Activated CD8-positive, alpha-beta memory T cell treated with anti-CD3 and anti-CD28 coated beads for 4 hours (primary cell): ENCODE results near the gene GRID2IP.

Experiments
- DNase-seq, 2 donors: peaks; one replicate each; pipeline ENCODE4 v3.0.0-alpha.2; 2020; ENCODE audit warnings: low read depth in 2 of 2

The GRID2IP gene

GRCh38 chr7:6562106-6562505, 10.8 kb upstream of the GRID2IP start:
- no peak for DNase-seq

DNA sequence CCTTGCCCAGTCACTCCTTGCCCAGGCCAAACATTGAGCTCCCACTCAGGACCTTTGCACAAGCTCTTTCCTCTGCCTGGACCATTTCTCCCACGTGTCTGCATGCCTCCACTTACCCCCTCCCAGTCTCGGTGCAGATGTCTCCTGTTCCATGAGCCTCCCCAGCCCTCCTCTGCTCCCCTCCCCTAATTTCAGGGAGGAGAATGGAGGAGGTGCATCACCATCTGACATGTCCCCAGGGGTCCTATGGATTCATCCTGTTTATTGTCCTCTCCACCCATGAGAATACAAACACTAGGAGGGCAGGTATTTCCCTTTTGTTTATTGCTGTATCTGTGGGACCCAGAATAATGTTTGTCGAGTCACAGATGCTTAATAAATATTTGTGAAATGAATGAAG, 8.6 kb upstream of the GRID2IP start:
- DNase-seq: no peak

DNA sequence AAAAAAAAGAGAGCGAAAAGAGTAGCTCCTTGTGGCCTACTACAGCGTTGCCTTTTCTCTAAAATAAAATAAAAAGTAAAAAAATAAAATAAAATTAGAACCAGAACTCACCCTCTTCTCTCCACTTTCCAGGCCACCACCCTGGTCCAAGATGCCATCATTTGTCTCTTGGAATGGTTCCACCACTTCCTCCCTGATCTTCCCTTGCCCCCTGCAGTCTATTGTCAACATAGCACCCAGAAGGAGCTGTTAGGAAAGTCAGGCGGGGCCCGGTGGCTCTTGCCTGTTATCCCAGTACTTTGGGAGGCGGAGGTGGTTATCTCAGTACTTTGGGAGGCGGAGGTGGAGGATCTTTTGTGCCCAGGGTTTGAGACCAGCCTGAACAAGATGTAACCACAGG, 7.6 kb upstream of the GRID2IP start:
- no peak for DNase-seq

- DNase-seq: no peak
Measured at GRCh38 chr7:6556196-6556595, 4.9 kb upstream of the GRID2IP start.

- DNase-seq: no peak
Measured at GRCh38 chr7:6554848-6555247, 3.6 kb upstream of the GRID2IP start.

GRCh38 chr7:6553448-6554044, 2.3 kb upstream of the GRID2IP start:
- no peak for DNase-seq

- no peak for DNase-seq
Measured at GRCh38 chr7:6547400-6547799, 3.9 kb downstream of the GRID2IP start.

DNA sequence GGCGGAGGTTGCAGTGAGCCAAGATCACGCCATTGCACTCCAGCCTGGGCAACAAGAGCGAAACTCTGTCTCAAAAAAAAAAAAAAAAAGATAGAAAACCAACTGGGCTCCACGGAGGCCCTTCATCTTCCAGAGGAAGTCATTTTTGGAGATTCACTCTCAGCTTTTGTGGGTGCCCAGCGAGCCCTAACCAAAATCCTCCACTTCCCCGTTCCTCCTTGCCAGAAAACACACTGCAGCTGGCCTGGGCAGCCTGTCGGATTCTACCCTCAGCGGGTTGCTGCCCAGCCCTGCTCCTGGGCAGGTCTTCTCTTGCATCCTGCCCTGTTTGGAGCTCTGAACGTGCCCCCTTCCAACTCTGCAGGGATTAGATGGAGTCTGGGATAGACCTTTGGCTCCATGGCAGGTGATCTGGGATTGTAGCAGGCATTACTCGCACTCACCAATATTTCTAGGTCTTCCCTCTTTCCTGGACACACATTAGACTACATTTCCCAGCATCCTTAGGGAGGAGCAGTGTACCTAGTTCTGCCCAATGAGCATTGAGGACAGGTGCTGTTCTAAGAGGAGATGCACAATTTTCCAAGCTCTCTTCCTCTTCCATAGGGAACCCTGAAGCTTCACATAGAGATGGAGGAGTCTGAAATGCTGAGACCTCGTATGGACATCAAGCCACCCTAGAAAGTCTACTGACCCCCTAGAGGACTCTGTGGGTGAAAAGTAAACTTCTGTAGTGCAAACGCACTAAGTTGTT, 4.6 kb downstream of the GRID2IP start:
- no peak for DNase-seq

- no peak for DNase-seq
Measured at GRCh38 chr7:6545398-6546126, 5.7 kb downstream of the GRID2IP start.

- no peak for DNase-seq
Measured at GRCh38 chr7:6542368-6542767, 8.9 kb downstream of the GRID2IP start.

GRCh38 chr7:6536262-6537260, 14.7 kb downstream of the GRID2IP start:
- DNase-seq: no peak

- DNase-seq: no peak
Measured at GRCh38 chr7:6533893-6534495, 17.3 kb downstream of the GRID2IP start.

- DNase-seq: no peak
Measured at GRCh38 chr7:6532516-6532915, 18.7 kb downstream of the GRID2IP start.

DNA sequence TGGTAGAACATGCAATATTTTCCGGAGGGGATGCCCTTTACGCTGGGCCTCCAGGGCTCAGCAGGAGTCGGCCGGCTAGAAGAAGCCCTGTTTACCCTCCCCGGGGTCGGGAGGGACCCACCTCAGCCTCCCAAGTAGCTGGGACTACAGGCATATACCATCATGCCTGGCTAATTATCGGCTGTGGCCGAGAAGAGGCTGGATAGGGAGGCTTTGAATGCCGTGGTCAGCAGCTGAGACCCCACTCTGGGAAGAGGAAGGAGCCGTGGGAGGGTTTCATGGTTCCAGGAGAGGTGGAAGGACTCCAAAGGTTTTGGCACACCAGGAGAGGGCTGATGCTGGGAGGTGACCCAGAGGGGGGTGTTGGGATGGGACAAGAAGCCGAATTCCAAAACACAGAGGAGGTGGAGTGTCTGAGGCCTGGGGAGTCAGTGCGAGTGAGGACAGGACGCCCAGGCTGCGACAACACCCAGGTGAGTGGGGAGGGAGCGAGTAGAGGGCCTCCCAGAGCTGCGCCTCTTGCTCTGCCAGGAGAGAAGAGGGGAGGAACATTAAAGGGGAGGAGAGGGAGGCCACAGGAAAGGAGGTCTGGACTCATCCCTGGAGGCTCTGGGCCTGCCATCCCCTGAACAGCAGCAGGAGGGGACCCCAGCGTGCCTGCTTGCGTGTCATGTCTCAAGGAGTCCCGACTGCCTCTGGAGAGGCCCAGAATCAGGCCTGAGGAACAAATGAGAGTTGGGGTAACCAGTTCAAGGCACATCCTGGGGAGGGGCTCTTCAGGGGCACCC, 19.6 kb downstream of the GRID2IP start:
- no peak for DNase-seq

GRCh38 chr7:6530626-6531491, 20.4 kb downstream of the GRID2IP start:
- peak; percentile 33 to 52 for DNase-seq

DNA sequence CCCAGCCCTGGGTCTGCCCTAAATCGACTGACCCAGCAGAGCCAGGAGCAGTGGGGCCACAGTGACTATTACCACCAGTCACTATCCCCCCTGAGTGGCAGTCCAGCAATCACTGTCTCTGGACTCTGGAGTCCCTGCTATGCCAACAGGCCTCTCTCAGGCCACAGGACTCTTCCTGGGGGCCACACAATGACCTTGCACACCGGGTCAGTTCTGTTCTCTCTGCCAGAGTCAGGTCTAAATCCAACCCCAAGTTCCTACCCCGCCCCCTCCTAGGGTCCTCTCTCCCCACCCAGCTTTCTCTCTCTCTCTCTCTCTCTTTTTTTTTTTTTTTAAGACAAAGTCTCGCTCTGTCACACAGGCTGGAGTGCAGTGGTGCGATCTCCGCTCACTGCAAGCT, 21.6 kb downstream of the GRID2IP start:
- DNase-seq: no peak

DNA sequence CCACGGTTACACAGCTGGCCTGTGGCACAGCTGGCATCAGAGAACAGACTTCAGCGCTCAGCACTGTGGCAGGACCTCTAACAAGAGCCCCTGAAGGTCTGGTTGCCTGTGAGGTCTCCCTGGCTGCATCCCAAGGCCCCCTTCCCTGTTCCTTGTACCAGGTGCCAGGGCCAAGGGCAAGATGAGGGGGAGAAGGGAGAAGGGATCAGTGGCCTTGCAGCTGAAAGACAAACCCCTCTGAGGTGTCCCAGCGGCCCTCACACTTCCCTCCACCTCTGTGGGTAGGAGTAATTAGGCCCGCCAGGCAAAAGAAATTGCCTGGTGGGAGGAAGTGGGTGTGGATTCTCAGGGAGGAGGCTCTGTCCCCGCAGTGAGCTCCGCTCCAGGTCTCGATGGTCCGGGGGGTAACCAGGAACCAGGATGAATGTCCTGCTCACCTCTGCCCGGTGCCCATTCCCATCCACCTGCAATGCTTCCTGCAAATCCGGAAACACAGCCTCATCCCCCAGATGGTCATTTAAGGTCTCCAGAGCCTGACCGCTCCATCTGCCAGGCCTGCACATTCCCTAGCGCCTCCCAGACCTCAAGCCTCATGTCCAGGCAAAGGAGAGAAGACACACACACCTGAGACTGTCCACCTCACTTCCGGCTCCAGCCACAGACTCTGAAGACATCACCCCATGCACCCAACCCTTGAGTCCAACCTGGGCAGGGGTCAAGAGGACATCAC, 22.7 kb downstream of the GRID2IP start:
- DNase-seq: no peak

GRCh38 chr7:6526997-6527378, 24.3 kb downstream of the GRID2IP start:
- DNase-seq: no peak
